Activated naive CD4-positive, alpha-beta T cell treated with anti-CD3 and anti-CD28 coated beads, Interleukin-2, amount 50 U/mL, for 72 hours (primary cell): ENCODE measurements around the gene APOBR. TPM values are rescaled to one million over a fixed set of nuclear protein-coding genes. Genes with fewer than 3 reads are reported as not detected.
"Not testable (repeated sequence)": the region's sequence is repeated elsewhere in the genome, so short reads cannot be mapped to it uniquely, and the experiment has no call there.

Experiments used
- ATAC-seq, 2 donors: fragments of 150-1000 bp; cut with Tn5 transposase; 2 replicates each; pipeline ENCODE4 v1.10.0; 2021; ENCODE audit warnings: mild to moderate bottlenecking in 2 of 2, moderate library complexity in 2 of 2
- DNase-seq, 2 donors: peaks; one replicate each; pipeline ENCODE4 v3.0.0; 2021 to 2022; ENCODE audit warnings: low spot score in 2 of 2
- H3K27ac Mint-ChIP-seq, 2 donors: one replicate each; pipeline ENCODE4 v1.8.0; 2022; ENCODE audit warnings: mild to moderate bottlenecking in 2 of 2, mixed read lengths in 2 of 2
- H3K36me3 Mint-ChIP-seq, 2 donors: one replicate each; pipeline ENCODE4 v1.8.0; 2022; ENCODE audit warnings: mixed read lengths in 2 of 2
- H3K9me3 Mint-ChIP-seq, 2 donors: one replicate each; pipeline ENCODE4 v1.8.0; 2022; ENCODE audit warnings: mixed read lengths in 2 of 2
- total RNA-seq, 2 donors: library from RNA; stranded (reverse); gene quantifications; one replicate each; pipeline ENCODE4 v1.2.3, GENCODE V29; 2022

APOBR gene
- total RNA-seq, 2 donors from 2014 or later = 0.93 to 2.9 TPM

DNA sequence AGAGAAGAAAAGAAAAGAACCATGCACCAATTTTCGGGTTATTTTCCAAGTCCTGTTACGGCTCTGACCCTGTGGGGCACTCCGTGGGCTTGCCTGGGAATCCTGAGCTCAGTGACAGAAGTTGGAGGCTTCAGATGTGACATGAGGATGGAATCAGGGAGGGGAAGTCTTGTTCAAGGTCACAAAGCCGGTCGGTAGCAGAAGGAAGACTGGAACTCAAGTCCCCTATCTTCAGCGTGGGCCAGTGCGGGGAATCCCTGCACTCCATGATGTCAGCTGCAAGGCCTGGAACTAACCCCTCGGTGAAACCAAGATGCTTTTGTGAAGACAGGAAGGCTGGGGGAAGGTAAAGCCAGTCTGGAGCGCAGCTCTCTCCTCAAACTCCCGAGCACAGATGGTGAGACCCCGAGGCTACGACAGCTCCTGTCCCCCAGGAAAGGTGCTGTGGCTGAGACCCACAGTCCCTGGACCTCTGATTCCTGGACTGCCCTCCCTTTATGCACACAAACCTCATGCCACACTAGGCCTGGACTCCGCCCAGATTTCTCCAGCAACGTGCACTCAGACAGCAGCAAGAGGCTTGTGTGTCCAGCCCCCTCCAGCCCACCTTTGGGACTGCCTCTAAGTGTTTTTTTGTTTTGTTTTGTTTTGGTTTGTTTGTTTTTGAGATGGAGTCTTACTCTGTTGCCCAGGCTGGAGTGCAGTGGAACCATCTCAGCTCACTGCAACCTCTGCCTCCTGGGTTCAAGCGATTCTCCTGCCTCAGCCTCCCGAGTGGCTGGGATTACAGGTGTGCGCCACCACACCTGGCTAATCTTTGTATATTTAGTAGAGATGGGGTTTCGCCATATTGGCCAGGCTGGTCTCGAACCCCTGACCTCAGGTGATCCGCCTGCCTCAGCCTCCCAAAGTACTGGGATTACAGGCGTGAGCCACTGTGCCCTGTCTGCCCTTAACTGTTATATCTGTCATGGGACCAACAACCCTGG, 17.7 kb downstream of the APOBR start:
- no peaks in the 10 kb centered on the region for H3K9me3 Mint-ChIP-seq
- no peak for DNase-seq
- no peak for ATAC-seq
- H3K36me3 Mint-ChIP-seq = no peaks in the 10 kb centered on the region
- H3K27ac Mint-ChIP-seq = no peak overlapping the region

DNA sequence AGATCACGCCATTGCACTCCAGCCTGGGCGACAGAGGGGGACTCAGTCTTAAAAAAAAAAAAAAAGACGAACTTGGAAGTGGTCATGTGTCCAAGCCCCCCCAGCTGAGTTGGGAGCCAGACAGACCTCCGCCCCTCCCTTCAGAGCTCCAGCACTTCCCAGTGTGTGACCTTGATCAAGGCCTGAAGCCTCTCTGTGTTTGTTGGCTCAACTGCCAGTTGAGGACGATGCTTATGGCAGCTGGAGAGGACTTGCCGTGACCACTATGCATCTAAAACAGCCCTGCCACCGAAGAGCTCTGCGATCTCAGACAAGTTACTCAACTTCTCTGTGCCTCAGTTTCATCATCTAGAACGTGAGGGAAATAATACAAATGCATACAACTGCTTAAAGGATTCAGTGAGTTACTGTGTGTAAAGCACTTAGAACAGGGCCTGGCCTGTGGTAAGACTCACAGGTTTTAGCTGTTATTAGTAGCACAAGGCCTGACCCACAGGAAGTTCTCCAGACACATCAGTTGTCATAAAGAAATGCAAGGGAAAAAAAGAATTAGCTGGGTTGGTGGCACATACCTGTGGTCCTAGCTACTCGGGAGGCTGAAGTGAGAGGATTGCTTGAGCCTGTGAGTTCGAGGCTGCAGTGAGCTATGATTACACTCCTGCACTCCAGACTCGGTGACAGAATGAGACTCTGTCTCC, 19.2 kb downstream of the APOBR start:
- H3K27ac Mint-ChIP-seq = no peak overlapping the region
- ATAC-seq (no peak), DNase-seq (no peak)
- H3K9me3 Mint-ChIP-seq = no peaks in the 10 kb centered on the region
- H3K36me3 Mint-ChIP-seq = no peaks in the 10 kb centered on the region

DNA sequence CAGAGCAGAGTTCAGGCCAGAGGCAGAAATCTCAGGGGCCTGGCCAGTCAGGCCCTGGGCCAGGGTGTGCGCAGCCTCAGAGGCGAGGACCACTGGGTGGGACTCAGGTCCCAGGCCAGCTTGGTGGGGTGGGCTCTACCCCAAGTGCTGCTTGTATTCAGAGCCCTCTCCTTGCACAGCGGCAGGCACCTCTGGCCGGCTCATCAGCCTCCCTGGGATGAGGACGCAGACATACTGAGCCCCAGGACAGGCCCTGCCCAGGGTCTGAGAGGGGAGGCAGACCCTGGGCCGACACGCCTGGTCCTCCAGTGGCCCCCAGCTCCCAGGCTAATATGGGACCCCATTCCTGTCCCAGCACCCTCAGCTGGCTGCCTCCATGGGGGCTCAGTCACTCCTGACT, 19.8 kb downstream of the APOBR start:
- ATAC-seq = no peak

DNA sequence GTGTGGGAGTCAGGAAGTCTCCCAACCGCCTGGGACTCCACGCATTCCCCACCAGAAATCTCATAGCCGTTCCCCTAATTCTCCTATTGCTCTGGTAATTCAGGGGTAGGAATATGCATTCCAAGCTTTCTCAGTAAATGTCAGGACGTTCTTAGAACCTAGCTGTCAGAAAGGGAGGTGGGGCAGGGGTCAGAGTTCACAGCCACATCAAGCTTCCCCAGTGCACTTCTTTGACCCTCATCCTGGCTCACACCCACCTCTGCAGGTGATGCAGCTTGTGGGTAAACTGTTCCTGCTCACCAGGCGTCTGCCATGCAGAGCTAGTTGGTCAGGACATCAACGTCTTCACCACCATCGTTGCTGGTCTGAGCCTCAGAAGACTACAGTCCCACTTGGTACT, 26.2 kb downstream of the APOBR start:
- ATAC-seq = no peak
- H3K36me3 Mint-ChIP-seq = no peaks in the 10 kb centered on the region
- DNase-seq = no peak
- no peaks in the 10 kb centered on the region for H3K9me3 Mint-ChIP-seq
- no peak overlapping the region for H3K27ac Mint-ChIP-seq

More for the DNA sequence above, 19.8 kb downstream of the APOBR start:
- DNase-seq = no peak
- Mint-ChIP-seq H3K36me3 (no peaks in the 10 kb centered on the region), H3K9me3 (no peaks in the 10 kb centered on the region), H3K27ac (no peak overlapping the region)

DNA sequence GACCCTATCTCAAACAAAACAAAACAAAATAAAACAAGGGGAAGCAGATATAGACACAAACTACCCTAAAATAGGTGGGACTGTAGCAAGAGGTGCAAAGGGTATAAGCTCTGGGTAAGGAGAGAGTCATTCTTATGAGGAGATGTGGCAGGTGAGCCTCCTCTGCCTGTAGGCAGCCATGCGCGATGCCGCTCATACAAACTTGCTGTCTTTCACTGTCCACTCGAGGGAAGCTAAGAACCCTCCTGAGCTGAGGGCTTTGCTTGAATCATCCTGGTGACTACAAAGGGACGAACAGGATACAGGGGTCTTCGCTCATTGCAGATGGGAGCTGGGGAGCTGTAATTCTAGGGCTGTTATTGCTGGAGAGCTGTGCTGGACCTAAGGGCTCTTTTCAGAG, 27.0 kb downstream of the APOBR start:
- Mint-ChIP-seq H3K27ac (no peak overlapping the region), H3K36me3 (no peaks in the 10 kb centered on the region), H3K9me3 (no peaks in the 10 kb centered on the region)
- ATAC-seq (no peak), DNase-seq (no peak)

DNA sequence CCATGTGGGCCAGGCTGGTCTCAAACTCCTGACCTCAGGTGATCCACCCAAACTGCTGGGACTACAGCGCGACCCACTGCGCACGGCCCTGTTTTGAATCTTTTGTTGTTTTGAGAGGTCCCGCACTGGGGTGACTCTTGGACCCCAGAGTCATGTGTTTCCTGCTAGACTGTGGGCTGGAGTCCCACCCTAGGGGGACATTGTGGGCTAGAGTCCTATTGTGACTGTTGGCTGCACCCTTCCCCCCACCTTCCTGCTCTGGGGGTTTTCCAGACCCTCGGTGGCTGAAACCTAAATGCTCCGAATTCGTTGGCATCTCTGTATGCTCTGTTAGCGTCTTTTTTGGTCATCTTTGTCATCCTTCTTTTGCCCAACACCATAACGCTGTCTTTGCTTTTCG, 28.3 kb downstream of the APOBR start:
- no peak for DNase-seq
- ATAC-seq = no peak
- no peak overlapping the region for H3K27ac Mint-ChIP-seq

DNA sequence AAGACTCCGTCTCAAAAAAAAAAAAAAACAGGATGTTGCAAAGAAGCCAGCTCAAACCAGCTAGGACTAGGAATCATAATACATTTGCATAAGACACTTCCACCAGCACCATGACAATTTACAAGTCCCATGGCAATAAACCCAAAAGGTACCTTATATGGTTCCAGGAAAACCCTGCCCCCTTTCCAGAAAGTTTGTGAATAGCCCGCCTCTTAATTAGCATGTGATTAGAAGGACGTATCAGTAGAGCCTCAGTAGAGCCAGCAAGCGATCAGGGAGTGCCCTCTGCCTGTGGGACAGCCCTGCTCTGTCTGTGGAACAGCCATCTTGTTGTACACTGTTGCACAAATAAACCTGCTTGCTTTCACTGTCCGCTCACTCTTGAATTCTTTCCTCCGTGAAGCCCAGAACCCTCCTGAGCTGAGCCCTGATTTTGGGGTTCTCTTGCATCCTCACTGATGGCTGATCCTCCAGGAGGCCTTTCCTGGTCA, 30.3 kb downstream of the APOBR start:
- ATAC-seq = peak in 1 of 2 donors; percentile 36
- Mint-ChIP-seq H3K27ac (peak overlapping the region in 1 of 2 donors; percentile 29), H3K36me3 (no peaks in the 10 kb centered on the region), H3K9me3 (no peaks in the 10 kb centered on the region)
- DNase-seq = no peak

More for the DNA sequence above, 28.3 kb downstream of the APOBR start:
- Mint-ChIP-seq H3K36me3 (no peaks in the 10 kb centered on the region), H3K9me3 (no peaks in the 10 kb centered on the region)

DNA sequence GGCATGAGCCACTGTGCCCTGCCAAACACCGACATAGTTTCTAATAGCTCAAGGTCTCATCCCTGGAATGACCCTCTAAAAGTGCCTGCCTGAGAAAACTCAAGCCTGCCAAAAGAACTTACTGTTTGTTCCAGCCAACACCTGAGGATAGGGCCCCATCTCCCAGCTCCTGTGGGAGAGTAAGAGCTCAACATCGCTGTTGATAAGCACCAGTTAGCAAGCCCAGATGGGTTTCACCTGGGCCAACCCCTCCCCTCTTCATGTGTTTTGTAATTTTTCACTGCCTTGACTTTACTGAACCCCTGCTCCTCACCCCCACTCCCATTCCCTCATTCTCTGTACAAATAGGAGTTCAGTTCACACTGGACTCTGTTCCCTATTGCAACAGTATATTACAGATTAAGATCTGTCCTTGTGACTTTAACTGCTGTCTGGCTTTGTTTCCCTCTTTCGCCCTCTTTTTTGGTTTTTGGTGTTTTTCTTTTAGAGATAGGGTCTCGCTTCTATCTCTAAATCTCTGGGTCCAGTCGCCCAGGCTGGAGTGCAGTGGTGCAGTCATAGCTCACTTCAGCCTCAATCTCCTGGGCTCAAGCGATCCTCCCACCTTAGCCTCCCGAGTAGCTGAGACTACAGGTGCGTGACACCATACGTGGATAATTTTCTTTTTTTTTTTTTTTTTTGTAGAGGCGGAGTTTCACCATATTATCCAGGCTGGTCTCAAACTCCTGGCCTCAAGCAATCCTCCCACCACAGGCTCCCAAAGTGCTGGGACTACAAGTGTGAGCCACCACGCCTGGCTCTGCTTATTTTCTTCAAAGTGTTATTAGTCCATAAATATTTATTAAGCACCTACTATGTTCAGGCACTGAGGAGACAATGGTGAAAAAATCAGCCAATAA, 32.0 kb downstream of the APOBR start:
- H3K36me3 Mint-ChIP-seq = no peaks in the 10 kb centered on the region
- DNase-seq (no peak), ATAC-seq (no peak)
- H3K9me3 Mint-ChIP-seq = no peaks in the 10 kb centered on the region
- H3K27ac Mint-ChIP-seq = no peak overlapping the region

DNA sequence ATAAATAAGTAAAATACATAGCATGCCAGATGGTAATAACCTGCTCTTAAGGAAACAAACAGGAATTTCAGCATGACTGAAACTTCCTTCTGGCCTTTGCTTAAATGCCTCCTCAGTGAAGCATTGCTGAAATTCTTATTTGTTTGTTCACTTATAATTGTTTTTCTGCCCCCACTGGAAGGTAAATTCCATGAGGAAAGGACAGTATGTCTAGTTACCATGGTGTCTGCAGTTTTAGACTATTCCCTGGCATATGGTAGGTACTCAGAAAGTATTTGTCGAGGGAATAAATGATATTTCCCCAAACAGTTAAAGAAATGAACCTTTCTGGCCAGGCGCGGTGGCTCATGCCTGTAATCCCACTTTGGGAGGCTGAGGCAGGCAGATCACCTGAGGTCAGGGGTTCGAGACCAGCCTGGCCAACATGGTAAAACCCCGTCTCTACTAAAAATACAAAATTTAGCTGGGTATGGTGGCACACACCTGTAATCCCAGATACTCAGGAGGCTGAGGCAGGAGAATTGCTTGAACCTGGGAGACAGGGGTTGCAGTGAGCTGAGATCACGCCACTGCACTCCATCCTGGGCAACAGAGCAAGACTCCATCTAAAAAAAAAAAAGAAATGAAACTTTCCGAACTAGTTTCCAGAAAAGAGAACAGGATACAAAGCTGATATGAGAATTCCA, 32.8 kb downstream of the APOBR start:
- not testable (repeated sequence) for H3K27ac Mint-ChIP-seq, H3K9me3 Mint-ChIP-seq, ATAC-seq, H3K36me3 Mint-ChIP-seq, DNase-seq

DNA sequence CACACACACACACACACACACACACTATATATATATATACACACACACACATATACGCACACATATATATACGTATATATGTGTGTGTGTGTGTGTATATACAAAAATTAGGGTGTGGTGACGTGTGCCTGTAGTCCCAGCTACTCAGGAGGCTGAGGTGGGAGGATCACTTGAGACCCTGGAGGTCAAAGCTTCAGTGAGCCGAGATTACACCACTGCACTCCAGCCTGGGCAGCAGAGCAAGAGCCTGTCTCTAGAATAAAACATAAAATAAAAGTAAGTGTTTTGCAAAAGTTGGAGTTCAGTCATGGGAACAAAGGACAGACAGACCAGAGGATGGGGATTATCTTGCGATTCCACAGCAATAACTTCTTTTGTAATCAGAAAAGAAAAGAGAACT, 33.5 kb downstream of the APOBR start:
- Mint-ChIP-seq H3K27ac (peak overlapping the region in 1 of 2 donors; percentile 53), H3K36me3 (no peaks in the 10 kb centered on the region), H3K9me3 (no peaks in the 10 kb centered on the region)
- no peak for DNase-seq
- ATAC-seq = no peak

DNA sequence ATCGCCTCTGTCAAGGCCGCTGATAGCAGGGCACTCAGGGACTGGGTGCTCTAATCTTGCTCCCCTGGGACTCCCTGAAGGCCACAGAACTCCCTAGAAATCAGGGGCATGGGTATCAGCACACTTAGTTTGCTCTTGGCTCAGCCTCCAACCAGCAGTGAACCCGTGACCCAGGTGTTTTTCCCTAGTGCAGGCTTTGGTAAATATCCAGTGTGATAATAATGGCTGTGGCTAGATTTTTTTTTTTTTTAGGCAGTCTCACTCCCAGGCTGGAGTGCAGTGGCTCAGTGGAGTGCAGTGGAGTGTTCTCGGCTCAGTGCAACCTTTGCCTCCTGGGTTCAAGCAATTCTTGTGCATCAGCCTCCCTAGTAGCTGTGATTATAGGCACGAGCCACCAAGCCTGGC, 34.0 kb downstream of the APOBR start:
- ATAC-seq (no peak), DNase-seq (no peak)
- H3K9me3 Mint-ChIP-seq = no peaks in the 10 kb centered on the region
- no peaks in the 10 kb centered on the region for H3K36me3 Mint-ChIP-seq
- H3K27ac Mint-ChIP-seq = no peak overlapping the region

DNA sequence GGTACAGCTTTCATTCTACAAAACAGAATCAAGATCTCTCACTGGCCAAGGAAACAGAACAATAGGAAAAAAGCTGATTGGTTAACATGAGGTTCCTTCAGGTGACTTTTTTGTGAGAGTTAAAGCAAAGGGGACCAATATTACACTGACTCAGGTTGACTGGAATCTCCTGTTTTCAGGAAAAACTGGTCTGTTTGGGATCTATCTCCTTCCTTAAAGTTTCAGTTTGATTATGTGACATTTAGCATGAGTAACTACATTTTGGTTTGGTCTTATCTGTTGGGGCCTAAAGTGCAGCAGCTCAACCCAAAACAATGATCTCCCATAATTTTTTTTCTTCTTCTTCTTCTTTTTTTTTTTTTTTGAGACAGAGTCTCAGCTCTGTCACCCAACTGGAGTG, 34.7 kb downstream of the APOBR start:
- ATAC-seq (no peak), DNase-seq (no peak)
- H3K36me3 Mint-ChIP-seq = no peaks in the 10 kb centered on the region
- no peak overlapping the region for H3K27ac Mint-ChIP-seq
- no peaks in the 10 kb centered on the region for H3K9me3 Mint-ChIP-seq

DNA sequence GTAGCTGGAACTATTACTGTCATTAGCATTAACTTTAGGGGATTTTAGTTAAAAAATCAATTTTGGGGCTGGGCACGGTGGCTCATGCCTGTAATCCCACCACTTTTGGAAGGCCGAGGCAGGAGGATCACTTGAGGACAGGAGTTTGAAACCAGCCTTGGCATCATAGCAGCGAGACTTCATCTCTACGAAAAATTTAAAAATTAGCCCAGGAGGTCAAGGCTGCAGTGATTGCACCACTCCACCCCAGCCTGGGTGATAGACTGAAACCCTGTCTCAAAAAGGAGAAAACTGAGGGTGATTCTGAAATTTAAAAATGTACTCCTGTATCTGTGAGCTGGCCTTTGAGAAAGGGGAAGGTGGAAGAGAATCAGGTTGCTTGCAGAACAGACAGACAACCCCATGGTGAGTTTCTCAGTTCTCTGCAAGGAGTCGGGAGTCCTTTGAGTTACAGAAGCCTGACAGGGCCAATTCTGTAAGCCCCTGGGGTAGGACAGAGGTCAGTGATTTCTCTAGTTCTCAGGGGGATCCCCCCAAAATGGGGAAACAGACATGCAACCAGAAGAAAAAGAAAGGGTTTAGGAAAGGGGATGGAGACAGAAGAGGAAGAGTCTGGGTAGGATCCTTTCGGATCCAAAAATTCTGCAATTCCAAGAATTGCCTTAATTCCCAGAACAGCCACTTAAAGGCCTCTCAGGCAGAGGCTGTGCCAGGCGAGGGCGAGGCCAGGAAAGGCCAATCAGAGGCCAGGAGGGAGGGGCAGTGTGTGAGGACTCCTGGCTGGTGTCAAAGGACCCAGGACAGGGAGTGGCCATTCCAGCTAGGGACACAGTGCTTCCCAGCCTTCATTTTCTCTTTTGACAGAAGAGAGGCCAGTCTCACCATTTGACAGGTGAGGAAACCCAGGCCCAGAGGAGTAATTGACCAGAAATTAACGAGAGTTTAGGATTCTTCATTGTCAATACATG, 37.6 kb downstream of the APOBR start:
- no peak overlapping the region for H3K27ac Mint-ChIP-seq
- H3K36me3 Mint-ChIP-seq = no peaks in the 10 kb centered on the region
- ATAC-seq (no peak), DNase-seq (no peak)
- H3K9me3 Mint-ChIP-seq = peaks cover 4 to 9% of the 10 kb centered on the region in 2 donors

DNA sequence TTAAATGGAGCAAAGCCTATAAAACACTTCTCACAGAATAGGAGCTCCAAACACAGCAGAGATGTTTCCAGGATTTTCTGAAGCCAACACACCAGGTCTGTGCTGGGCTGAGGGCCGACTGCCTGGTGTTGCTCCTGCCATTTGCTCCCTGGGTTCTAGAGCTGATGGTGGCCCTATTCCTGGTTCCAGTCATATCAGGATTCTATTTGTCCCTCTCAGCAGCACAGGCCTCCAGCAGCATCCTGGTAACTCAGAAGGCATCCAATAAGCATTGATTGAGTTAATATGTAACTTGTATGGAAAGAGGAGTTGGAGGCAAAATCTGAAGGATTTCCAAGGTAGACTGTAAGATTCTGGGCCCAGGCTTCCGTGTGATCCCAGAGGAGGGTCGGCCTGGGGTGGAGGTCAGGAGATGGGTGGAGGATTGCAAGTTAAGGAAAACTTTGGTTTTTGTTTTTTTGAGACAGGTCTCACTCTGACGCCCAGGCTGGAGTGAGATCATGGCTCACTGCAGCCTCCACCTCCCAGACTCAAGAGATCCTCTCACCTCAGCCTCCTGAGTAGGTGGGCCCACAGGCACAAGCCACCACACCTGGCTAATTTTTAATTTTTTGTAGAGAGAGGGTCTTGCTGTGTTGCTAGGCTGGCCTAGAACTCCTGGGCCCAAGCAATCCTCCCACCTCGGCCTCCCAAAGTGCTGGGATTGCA, 38.7 kb downstream of the APOBR start:
- ATAC-seq (no peak), DNase-seq (no peak)
- Mint-ChIP-seq H3K9me3 (peaks cover 4 to 9% of the 10 kb centered on the region in 2 donors), H3K36me3 (no peaks in the 10 kb centered on the region), H3K27ac (no peak overlapping the region)
